ENCODE measurements around the gene ENTPD8. TPM values are rescaled to one million over a fixed set of nuclear protein-coding genes. Genes with fewer than 3 reads are reported as not detected.

ENTPD8 gene
- total RNA-seq, 1 donor from 2014 or later: not detected

DNA sequence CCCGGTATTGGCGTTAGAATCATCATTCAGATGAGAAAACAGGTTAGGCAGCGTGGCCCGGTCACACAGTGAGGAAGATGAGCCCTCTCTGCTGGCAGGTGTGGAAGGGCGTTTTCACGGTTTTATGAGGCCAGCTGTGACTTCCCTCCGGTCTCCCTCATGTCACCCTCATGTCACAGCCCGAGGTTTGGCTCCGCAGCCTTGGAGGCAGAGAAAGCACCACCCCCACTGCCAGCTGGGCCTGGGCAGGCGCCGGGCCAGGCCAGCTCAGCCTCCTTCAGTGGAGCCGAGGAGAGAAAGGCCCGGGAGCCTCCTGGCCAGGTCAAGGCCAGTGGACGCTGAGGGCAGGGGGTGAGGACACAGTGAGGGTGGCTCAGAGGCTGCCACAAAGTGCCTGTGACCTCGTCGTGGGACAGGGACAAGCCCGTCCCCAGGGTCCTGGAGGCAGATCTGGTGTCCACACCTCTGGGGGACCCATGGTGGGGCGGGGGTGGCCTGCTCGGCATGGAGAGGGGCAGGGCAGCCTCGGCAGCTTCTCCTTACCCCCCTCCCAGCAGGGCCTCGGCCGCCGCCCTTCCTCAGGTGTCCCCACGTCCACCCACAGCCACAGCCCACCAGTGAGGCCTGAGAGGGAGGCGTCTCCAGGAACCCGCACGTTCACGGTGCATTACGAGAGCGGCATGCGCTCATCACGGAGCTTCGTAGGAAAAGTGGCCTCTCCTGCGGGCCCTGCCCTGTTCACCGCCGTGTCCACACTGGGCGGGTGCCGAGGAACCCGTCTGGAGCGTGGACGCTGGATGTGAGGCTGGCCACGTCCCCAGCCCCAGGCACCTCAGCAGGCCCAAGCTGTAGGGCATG lies 50.4 kb downstream of the ENTPD8 start:
- no peak overlapping the region for H3K9ac ChIP-seq
- Mint-ChIP-seq H3K4me3 (peak overlapping the region; percentile 43), H3K4me1 (peaks cover 8% of the 10 kb centered on the region), H3K27ac (peak overlapping the region; percentile 42), H3K9me3 (no peaks in the 10 kb centered on the region), H3K36me3 (peaks cover 3% of the 10 kb centered on the region), H3K27me3 (ENCODE audit: insufficient read depth, low read depth) (peaks cover 3% of the 10 kb centered on the region)
- no peaks in the 10 kb centered on the region for H4K20me1 ChIP-seq (ENCODE audit: low read depth)
- H2AFZ ChIP-seq (replicated peaks): no peak overlapping the region
- no peaks in the 10 kb centered on the region for H3K79me2 ChIP-seq (ENCODE audit: low read depth)
- H3K4me2 ChIP-seq: no peak overlapping the region
- H3K4me1 ChIP-seq: no peaks in the 10 kb centered on the region
- TF ChIP-seq EZH2 (IDR thresholded peaks at IDR 0.05) (no peak), EZH2phosphoT487 (IDR thresholded peaks at IDR 0.05) (no peak)
- TF ChIP-seq, protein P1, sequence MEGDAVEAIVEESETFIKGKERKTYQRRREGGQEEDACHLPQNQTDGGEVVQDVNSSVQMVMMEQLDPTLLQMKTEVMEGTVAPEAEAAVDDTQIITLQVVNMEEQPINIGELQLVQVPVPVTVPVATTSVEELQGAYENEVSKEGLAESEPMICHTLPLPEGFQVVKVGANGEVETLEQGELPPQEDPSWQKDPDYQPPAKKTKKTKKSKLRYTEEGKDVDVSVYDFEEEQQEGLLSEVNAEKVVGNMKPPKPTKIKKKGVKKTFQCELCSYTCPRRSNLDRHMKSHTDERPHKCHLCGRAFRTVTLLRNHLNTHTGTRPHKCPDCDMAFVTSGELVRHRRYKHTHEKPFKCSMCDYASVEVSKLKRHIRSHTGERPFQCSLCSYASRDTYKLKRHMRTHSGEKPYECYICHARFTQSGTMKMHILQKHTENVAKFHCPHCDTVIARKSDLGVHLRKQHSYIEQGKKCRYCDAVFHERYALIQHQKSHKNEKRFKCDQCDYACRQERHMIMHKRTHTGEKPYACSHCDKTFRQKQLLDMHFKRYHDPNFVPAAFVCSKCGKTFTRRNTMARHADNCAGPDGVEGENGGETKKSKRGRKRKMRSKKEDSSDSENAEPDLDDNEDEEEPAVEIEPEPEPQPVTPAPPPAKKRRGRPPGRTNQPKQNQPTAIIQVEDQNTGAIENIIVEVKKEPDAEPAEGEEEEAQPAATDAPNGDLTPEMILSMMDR (IDR thresholded peaks at IDR 0.05): no peak
- no peaks in the 10 kb centered on the region for H3K9me3 ChIP-seq (ENCODE audit: low read depth)
- H3F3A ChIP-seq (ENCODE audit: low read depth): no peaks in the 10 kb centered on the region
- no peaks in the 10 kb centered on the region for H3K36me3 ChIP-seq
- H3K27me3 ChIP-seq: no peaks in the 10 kb centered on the region
- H3K4me3 ChIP-seq: no peak overlapping the region
- no peak overlapping the region for H3K27ac ChIP-seq
- no peak for DNase-seq (ENCODE audit: low spot score)

DNA sequence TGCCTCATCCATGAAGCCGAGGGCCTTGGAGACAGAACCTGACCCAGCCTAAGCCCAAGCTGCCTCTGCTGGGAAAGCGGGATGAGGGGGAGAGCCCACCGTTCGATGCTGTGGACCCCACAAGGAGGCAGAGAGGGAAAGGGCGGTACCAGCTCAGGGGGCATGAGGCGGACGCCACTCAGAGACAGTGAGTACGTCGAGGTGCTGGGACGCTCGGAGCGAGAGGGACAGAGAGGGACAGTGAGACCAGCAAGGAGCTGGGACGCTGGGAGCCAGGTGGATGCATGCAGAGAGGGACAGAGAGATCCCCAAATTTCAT lies 51.8 kb downstream of the ENTPD8 start:
- Mint-ChIP-seq H3K27me3 (ENCODE audit: insufficient read depth, low read depth) (peaks cover 3% of the 10 kb centered on the region), H3K27ac (no peak overlapping the region), H3K4me3 (no peak overlapping the region), H3K9me3 (no peaks in the 10 kb centered on the region), H3K36me3 (peaks cover 3% of the 10 kb centered on the region), H3K4me1 (peaks cover 11% of the 10 kb centered on the region)
- no peak overlapping the region for H3K4me3 ChIP-seq
- no peak overlapping the region for H3K27ac ChIP-seq
- no peaks in the 10 kb centered on the region for H4K20me1 ChIP-seq (ENCODE audit: low read depth)
- no peak overlapping the region for H3K4me2 ChIP-seq
- H3K79me2 ChIP-seq (ENCODE audit: low read depth): no peaks in the 10 kb centered on the region
- H3K9me3 ChIP-seq (ENCODE audit: low read depth): no peaks in the 10 kb centered on the region
- no peak for DNase-seq (ENCODE audit: low spot score)
- H3K36me3 ChIP-seq: no peaks in the 10 kb centered on the region
- no peak overlapping the region for H3K9ac ChIP-seq
- no peaks in the 10 kb centered on the region for H3K4me1 ChIP-seq
- no peak for TF ChIP-seq EZH2 (IDR thresholded peaks at IDR 0.05)
- TF ChIP-seq, protein P1 (IDR thresholded peaks at IDR 0.05): no peak
- no peak for TF ChIP-seq EZH2phosphoT487 (IDR thresholded peaks at IDR 0.05)
- no peaks in the 10 kb centered on the region for H3K27me3 ChIP-seq
- no peaks in the 10 kb centered on the region for H3F3A ChIP-seq (ENCODE audit: low read depth)
- H2AFZ ChIP-seq (replicated peaks): no peak overlapping the region

DNA sequence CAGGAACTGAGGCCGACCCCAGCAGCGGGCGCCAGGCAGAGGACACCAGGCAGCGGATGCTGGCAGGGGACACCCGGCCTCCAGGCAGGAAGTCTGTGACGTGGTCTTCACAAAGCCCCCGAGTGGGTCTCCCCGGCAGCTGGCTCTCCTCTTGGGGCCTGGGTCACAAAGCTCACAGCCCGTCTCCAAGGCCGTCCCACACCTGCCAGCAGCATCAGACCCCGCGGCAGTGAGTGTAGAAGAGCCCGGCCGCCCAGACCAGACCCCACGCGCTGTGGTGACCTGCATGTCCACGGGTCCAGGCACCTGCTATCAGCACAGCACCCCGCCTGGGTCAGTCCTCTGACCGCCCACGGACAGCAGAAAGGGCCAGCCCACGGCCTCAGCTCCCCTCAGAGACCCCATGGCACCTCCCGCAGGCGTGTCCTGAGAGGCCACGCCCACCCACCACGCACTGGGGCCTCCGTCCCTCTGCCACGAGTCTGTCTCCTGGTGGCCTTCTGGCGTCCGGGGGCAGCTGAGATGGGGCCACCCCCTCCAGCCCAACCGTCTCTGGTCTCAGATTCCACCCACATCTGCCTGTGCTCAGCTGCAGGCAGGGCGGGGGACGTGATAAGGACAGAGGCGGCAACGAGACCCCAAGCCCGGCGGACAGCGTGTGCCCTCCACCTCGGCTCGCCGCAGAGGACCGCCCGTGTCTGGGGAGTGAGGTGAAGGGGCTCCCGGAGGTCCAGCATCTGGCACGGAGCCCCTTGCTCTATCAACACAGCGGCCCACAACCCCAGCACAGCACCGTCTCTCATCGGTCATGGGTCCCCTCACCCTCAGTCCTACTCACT lies 52.3 kb downstream of the ENTPD8 start:
- TF ChIP-seq EZH2 (IDR thresholded peaks at IDR 0.05): no peak
- TF ChIP-seq, protein P1 (IDR thresholded peaks at IDR 0.05): no peak
- no peak for TF ChIP-seq EZH2phosphoT487 (IDR thresholded peaks at IDR 0.05)
- Histone ChIP-seq H3K4me3 (no peak overlapping the region), H3K4me2 (no peak overlapping the region), H3K9ac (no peak overlapping the region), H4K20me1 (ENCODE audit: low read depth) (no peaks in the 10 kb centered on the region), H3K36me3 (no peaks in the 10 kb centered on the region), H2AFZ (replicated peaks) (no peak overlapping the region), H3K9me3 (ENCODE audit: low read depth) (no peaks in the 10 kb centered on the region), H3K27ac (no peak overlapping the region), H3K27me3 (no peaks in the 10 kb centered on the region), H3F3A (ENCODE audit: low read depth) (no peaks in the 10 kb centered on the region), H3K79me2 (ENCODE audit: low read depth) (no peaks in the 10 kb centered on the region), H3K4me1 (no peaks in the 10 kb centered on the region)
- no peak overlapping the region for H3K4me3 Mint-ChIP-seq
- peaks cover 2% of the 10 kb centered on the region for H3K27me3 Mint-ChIP-seq (ENCODE audit: insufficient read depth, low read depth)
- H3K9me3 Mint-ChIP-seq: no peaks in the 10 kb centered on the region
- no peak for DNase-seq (ENCODE audit: low spot score)
- H3K27ac Mint-ChIP-seq: no peak overlapping the region
- H3K4me1 Mint-ChIP-seq: peaks cover 15% of the 10 kb centered on the region
- H3K36me3 Mint-ChIP-seq: peaks cover 3% of the 10 kb centered on the region

Measured in neural progenitor cell (in vitro differentiated cells).